GM12878 (cell line): Measurements from ENCODE around the gene RCOR2. TPM values are rescaled to one million over a fixed set of nuclear protein-coding genes. Genes with fewer than 3 reads are reported as not detected.

Experiments used
- ATAC-seq: fragments of 200-7000 bp; cut with Tn5 transposase; 3 replicates; pipeline ENCODE4 v1.9.1; 2020; ENCODE audit warnings: mild to moderate bottlenecking, moderate library complexity
- BruUV-seq: library from RNA; stranded (reverse); fragments of 400-500 nt; replicated peaks from 2 replicates; lab custom pipeline; 2021; lab: Mats Ljungman, UMichigan
- CTCF ChIA-PET: fragments of 300-600 bp; sonication (Branson Sonifier 250); formaldehyde crosslinking; extraction: SDS; loops from one replicate; lab custom pipeline; 2021; ENCODE audit warnings: inconsistent platforms; lab: Yijun Ruan, JAX
- POLR2A ChIA-PET: fragments of 350-600 bp; formaldehyde crosslinking; extraction: SDS; loops from one replicate; lab custom pipeline; 2021; ENCODE audit warnings: inconsistent platforms; lab: Charles Lee
- RAD21 ChIA-PET: fragments of 300-600 bp; sonication (Branson Sonifier 250); formaldehyde crosslinking; loops from one replicate; lab custom pipeline; 2023; ENCODE audit warnings: antibody characterized with exemption; ENCODE audit not compliant: unreplicated experiment; lab: Charles Lee
- SMC1A ChIA-PET: fragments of 300-600 bp; sonication (Branson Sonifier 250); formaldehyde crosslinking; loops from one replicate; lab custom pipeline; 2023; ENCODE audit not compliant: unreplicated experiment, uncharacterized antibody; lab: Charles Lee
- DNase-seq: peaks from one replicate; pipeline ENCODE4 v3.0.0-alpha.2; 2011; ENCODE audit warnings: low read depth, low spot score
- FAIRE-seq: peaks from 3 replicates; lab custom pipeline; 2011; peaks lifted over from hg19 to GRCh38; lab: Jason Lieb, UNC
- H2AFZ ChIP-seq: 2 replicates; pipeline ENCODE4 v1.6.0; 2011; ENCODE audit warnings: low read depth, low read length, control low read depth; ENCODE audit not compliant: control insufficient read depth
- H3K27ac ChIP-seq: 2 replicates; pipeline ENCODE4 v1.5.1; 2011; ENCODE audit warnings: control low read depth; ENCODE audit not compliant: control insufficient read depth, insufficient read depth
- H3K27me3 ChIP-seq, 2 experiments: replicated peaks in 1 of 2; 2 replicates each; pipeline versions ENCODE4 v1.6.0 to v1.6.1; 2011; ENCODE audit warnings: low read length in 1 of 2; ENCODE audit not compliant: control insufficient read depth in 2 of 2, insufficient read depth in 2 of 2
- H3K36me3 ChIP-seq, 2 experiments: 2 replicates each; pipeline ENCODE4 v1.5.1; 2011; ENCODE audit warnings: low read length in 1 of 2; ENCODE audit not compliant: control insufficient read depth in 2 of 2, insufficient read depth in 2 of 2
- H3K4me1 ChIP-seq: 2 replicates; pipeline ENCODE4 v1.6.1; 2011; ENCODE audit warnings: mild to moderate bottlenecking, low read length, moderate library complexity, mixed read lengths; ENCODE audit not compliant: control insufficient read depth, insufficient read depth
- H3K4me2 ChIP-seq: 2 replicates; pipeline ENCODE4 v1.6.0; 2011; ENCODE audit warnings: control low read depth; ENCODE audit not compliant: control insufficient read depth, insufficient read depth
- H3K4me3 ChIP-seq: fragments of 200-600 bp; sonication (generic); 2 replicates; pipeline ENCODE4 v1.5.1; 2016
- H3K79me2 ChIP-seq: 2 replicates; pipeline ENCODE4 v1.6.0; 2011; ENCODE audit warnings: low read length; ENCODE audit not compliant: control insufficient read depth, insufficient read depth
- H3K9ac ChIP-seq: 2 replicates; pipeline ENCODE4 v1.8.0; 2011; ENCODE audit warnings: low read length, control low read depth, mixed read lengths; ENCODE audit not compliant: control insufficient read depth, insufficient read depth
- H3K9me3 ChIP-seq: replicated peaks from 3 replicates; pipeline ENCODE4 v1.5.1; 2011; ENCODE audit warnings: mild to moderate bottlenecking, low read length; ENCODE audit not compliant: control insufficient read depth, insufficient read depth
- H4K20me1 ChIP-seq: 2 replicates; pipeline ENCODE4 v1.6.0; 2011; ENCODE audit not compliant: control insufficient read depth, insufficient read depth
- BHLHE40 ChIP-seq, 2 experiments: fragments of 450-650 bp in 1 of 2; IDR thresholded peaks; 2 replicates each; pipeline ENCODE4 v1.6.1; 2011 to 2017; ENCODE audit warnings: low read depth in 2 of 2, borderline replicate concordance in 1 of 2, improper control_type of control experiment in 1 of 2, low read length in 1 of 2, mild to moderate bottlenecking in 1 of 2
- HDGF ChIP-seq: fragments of 450-650 bp; IDR thresholded peaks from 2 replicates; pipeline ENCODE4 v1.6.1; 2016; ENCODE audit warnings: antibody characterized with exemption
- IKZF2 ChIP-seq, 2 experiments: fragments of 450-650 bp; IDR thresholded peaks; 2 replicates each; pipeline ENCODE4 v1.6.1; 2017; ENCODE audit warnings: mild to moderate bottlenecking in 2 of 2, moderate library complexity in 2 of 2
- NBN ChIP-seq: fragments of 450-650 bp; IDR thresholded peaks from 2 replicates; pipeline ENCODE4 v1.6.1; 2016
- RAD21 ChIP-seq: IDR thresholded peaks from 2 replicates; pipeline ENCODE4 v1.6.1; 2011; ENCODE audit warnings: mild to moderate bottlenecking, low read depth, low read length, moderate library complexity; ENCODE audit not compliant: insufficient read depth
- RAD51 ChIP-seq: fragments of 450-650 bp; IDR thresholded peaks from 2 replicates; pipeline ENCODE4 v1.6.1; 2016; ENCODE audit warnings: moderate library complexity, mild to moderate bottlenecking, inconsistent platforms
- TBL1XR1 ChIP-seq: IDR thresholded peaks from 2 replicates; pipeline ENCODE4 v1.6.1; 2012; ENCODE audit warnings: low read depth, low read length, improper control_type of control experiment
- WGBS: methylation state at CpG from one replicate; pipeline ENCODE4 v1.1.6; 2016; ENCODE audit warnings: low lambda C conversion rate; ENCODE audit not compliant: insufficient replicate concordance, insufficient coverage; ENCODE audit errors: missing lambda C conversion rate; 5-methylcytosine and 5-hydroxymethylcytosine counted together
- in situ Hi-C: fragments of 300-500 bp; cut with MboI; formaldehyde crosslinking; loops from 9 replicates; pipeline ENCODE4 v1.14.3; 2018; ENCODE audit warnings: mixed read lengths
- intact Hi-C: fragments of 100-400 bp; cut with micrococcal nuclease; formaldehyde crosslinking; loops from one replicate; pipeline ENCODE4 v1.14.2; 2022; ENCODE audit not compliant: unreplicated experiment
- polyA plus RNA-seq, 11 experiments: library from polyadenylated mRNA; depleted of rRNA in 4 of 11; unstranded in 6 of 11; stranded (reverse) in 5 of 11; fragments of >200 nt; fragmentation: Nextera tagmentation in 4 of 11; fragmentation: Illumina TruSeq in 1 of 11; extraction: Ambion mirVana in 4 of 11; extraction: Trizol in 1 of 11; gene quantifications; 1 replicate in 1 of 11; 2 replicates in 10 of 11; pipeline versions ENCODE4 v1.2.1 to v1.2.3, GENCODE V29; 2011 to 2016; ENCODE audit warnings: inconsistent platforms in 2 of 11, missing spikeins in 2 of 11, low read depth in 1 of 11
- total RNA-seq, 4 experiments: library from RNA; depleted of rRNA in 3 of 4; stranded (reverse); fragments of >200 nt in 3 of 4; fragmentation: Illumina TruSeq in 1 of 4; extraction: Trizol in 1 of 4; gene quantifications; 2 replicates each; pipeline versions ENCODE4 v1.2.1 to v1.2.3, GENCODE V29; 2013 to 2021
- TF ChIP-seq, protein P1 (sequence below): fragments of 450-650 bp; formaldehyde crosslinking; IDR thresholded peaks from 2 replicates; pipeline ENCODE4 v1.4.0; 2020; ENCODE audit warnings: mild to moderate bottlenecking, moderate library complexity
- TF ChIP-seq, protein P2 (sequence below): IDR thresholded peaks from 2 replicates; pipeline ENCODE4 v1.6.1; 2011; ENCODE audit warnings: borderline replicate concordance, low read depth, mild to moderate bottlenecking, moderate library complexity, mixed read lengths, low read length; ENCODE audit not compliant: insufficient read depth; ENCODE audit errors: extremely low read length

Gene RCOR2
- total and polyA plus RNA-seq, 10 of the 15 experiments (the other 5 are each of a cell fraction or from before 2014, with no cell fraction given), result 0.06 to 0.32 (median 0.17) TPM; not detected in 5

DNA sequence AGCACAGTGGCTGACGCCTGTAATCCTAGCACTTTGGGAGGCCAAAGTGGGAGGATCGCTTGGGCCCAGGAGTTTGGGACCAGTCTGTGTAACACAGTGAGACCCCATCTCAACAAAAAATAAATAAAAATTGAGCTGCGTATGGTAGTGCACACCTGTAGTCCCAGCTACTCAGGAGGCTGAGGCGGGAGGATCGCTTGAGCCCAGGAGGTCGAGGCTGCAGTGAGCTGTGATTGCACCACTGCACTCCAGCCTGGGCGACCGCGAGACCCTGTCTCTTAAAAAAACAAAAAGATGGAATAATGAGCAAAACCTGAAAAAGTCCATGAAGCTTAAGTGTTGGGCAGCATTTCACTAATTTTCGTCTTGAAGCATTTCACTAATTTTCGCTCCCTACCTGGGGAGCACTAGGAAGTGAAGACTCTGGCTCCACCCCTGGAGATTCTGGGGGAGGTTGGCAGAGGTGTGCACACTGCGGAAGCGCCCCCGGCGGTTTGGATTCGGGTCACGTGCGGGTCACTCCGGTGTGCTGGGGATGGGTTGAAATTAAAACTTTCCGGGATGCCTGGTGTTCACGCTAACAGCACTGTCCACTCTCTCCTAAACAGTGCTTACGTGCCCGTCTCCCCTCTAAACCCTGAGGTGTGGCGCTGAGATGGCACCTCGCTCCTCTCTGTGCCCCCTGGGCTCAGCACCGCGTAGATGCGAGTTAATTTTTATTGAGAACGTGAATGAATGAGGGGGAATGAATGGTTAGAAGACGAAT lies 20.9 kb upstream of the RCOR2 start:
- FAIRE-seq (no peak), ATAC-seq (peak; percentile 51), DNase-seq (no peak)
- H3K9ac ChIP-seq, result peak overlapping the region; percentile 38; the same call in 1 of the 2 replicates
- peak overlapping the region; percentile 80 for H3K4me2 ChIP-seq
- in situ Hi-C loops, result no loop called here
- H3K4me1 ChIP-seq, result peaks cover 14% of the 10 kb centered on the region; the same call in 1 of the 2 replicates
- ChIA-PET POLR2A (interaction anchor here (0.7 to 1.1 kb wide), 3 partner anchors 25 to 99 kb away, joined by 3 read pairs; partner anchors contain the start of gene MARK2), RAD21 (no interaction called here), SMC1A (no interaction called here), CTCF (interaction anchor here (0.9 to 4.0 kb wide), 5 partner anchors 15 to 100 kb away, joined by 3 to 20 read pairs (median 5); partner anchors contain the start of genes MARK2 and RCOR2)
- no peaks in the 10 kb centered on the region for H3K27me3 ChIP-seq
- peak overlapping the region; percentile 90 for H2AFZ ChIP-seq
- H3K36me3 ChIP-seq, result no peaks in the 10 kb centered on the region
- H3K79me2 ChIP-seq, result peaks cover 32% of the 10 kb centered on the region
- no peaks in the 10 kb centered on the region for H4K20me1 ChIP-seq
- WGBS, result 15% methylated on average over 30 of the region's 30 CpGs
- H3K4me3 ChIP-seq, result peak overlapping the region; percentile 82
- BruUV-seq, result no TSS peak
- intact Hi-C loops, result no loop called here
- peak overlapping the region; percentile 49 for H3K27ac ChIP-seq
- TF ChIP-seq RAD21 (no peak), HDGF (peak; percentile 38; the same call in 1 of the 2 replicates), NBN (0 out of 2 replicates have a peak, but pooled peaks have one; percentile 35), TBL1XR1 (no peak), BHLHE40 (IDR thresholded peaks at IDR 0.05; ENCODE audit: borderline replicate concordance in 1 of 2, low read depth in 2 of 2, low read length in 1 of 2) (peak; percentile 84 to 90), RAD51 (peak; percentile 73; the same call in 1 of the 2 replicates), IKZF2 (IDR thresholded peaks at IDR 0.05) (peak; percentile 24 to 25; a peak in 2 of 4 replicates)
- TF ChIP-seq, protein P1, sequence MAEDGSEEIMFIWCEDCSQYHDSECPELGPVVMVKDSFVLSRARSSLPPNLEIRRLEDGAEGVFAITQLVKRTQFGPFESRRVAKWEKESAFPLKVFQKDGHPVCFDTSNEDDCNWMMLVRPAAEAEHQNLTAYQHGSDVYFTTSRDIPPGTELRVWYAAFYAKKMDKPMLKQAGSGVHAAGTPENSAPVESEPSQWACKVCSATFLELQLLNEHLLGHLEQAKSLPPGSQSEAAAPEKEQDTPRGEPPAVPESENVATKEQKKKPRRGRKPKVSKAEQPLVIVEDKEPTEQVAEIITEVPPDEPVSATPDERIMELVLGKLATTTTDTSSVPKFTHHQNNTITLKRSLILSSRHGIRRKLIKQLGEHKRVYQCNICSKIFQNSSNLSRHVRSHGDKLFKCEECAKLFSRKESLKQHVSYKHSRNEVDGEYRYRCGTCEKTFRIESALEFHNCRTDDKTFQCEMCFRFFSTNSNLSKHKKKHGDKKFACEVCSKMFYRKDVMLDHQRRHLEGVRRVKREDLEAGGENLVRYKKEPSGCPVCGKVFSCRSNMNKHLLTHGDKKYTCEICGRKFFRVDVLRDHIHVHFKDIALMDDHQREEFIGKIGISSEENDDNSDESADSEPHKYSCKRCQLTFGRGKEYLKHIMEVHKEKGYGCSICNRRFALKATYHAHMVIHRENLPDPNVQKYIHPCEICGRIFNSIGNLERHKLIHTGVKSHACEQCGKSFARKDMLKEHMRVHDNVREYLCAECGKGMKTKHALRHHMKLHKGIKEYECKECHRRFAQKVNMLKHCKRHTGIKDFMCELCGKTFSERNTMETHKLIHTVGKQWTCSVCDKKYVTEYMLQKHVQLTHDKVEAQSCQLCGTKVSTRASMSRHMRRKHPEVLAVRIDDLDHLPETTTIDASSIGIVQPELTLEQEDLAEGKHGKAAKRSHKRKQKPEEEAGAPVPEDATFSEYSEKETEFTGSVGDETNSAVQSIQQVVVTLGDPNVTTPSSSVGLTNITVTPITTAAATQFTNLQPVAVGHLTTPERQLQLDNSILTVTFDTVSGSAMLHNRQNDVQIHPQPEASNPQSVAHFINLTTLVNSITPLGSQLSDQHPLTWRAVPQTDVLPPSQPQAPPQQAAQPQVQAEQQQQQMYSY (CRISPR knock-in tag), result no peak
- TF ChIP-seq, protein P2, sequence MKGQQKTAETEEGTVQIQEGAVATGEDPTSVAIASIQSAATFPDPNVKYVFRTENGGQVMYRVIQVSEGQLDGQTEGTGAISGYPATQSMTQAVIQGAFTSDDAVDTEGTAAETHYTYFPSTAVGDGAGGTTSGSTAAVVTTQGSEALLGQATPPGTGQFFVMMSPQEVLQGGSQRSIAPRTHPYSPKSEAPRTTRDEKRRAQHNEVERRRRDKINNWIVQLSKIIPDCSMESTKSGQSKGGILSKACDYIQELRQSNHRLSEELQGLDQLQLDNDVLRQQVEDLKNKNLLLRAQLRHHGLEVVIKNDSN, result peak; percentile 72
- no peaks in the 10 kb centered on the region for H3K9me3 ChIP-seq
